ENCODE data around the gene APOH. TPM values are rescaled to one million over a fixed set of nuclear protein-coding genes. Genes with fewer than 3 reads are reported as not detected.

The APOH gene
- polyA plus RNA-seq, 1 donor (not counting 4 experiments of a cell fraction or from before 2014, with no cell fraction given): not detected

DNA sequence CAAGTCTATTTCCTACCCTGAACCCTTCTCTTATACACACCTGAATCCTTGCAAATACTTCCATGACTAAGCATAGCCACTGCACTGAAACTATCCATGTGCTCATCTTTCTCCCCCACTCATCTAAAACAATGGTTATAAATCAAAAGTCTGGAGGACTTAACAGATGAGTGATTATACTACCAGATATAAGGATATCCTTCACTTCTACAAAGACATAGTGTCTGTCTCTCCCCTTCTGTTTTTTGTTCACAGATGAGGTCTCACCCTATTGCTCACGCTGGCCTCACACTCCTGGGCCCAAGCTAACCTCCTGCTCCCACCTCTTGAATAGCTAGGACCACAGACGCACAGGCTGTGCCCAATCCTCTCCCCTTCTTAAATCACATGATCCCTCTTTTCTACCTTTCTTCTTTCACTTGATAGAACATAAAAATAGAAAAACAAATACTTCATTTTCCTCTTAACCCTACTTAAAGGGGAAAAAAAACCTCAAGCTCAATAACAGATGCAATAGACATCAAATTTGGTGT, 56.5 kb downstream of the APOH start:
- Histone ChIP-seq H3K27me3 (ENCODE audit: control insufficient read depth, extremely low read depth, insufficient read depth, low read length) (no peaks in the 10 kb centered on the region), H3K4me3 (ENCODE audit: control insufficient read depth in 2 of 3, extremely low read depth in 1 of 3, insufficient read depth in 2 of 3, low read depth in 1 of 3, low read length in 3 of 3) (no peak overlapping the region), H3K4me1 (ENCODE audit: control insufficient read depth, extremely low read depth, insufficient read depth, low read length) (no peaks in the 10 kb centered on the region), H3K36me3 (ENCODE audit: control insufficient read depth in 2 of 2, extremely low read depth in 1 of 2, insufficient read depth in 2 of 2, low read length in 2 of 2) (no peaks in the 10 kb centered on the region), H3K27ac (ENCODE audit: control insufficient read depth, insufficient read depth, low read length) (no peak overlapping the region), H2AFZ (ENCODE audit: control insufficient read depth, low read length) (no peak overlapping the region), H3K79me2 (ENCODE audit: control insufficient read depth, insufficient read depth, low read length) (no peaks in the 10 kb centered on the region), H4K20me1 (ENCODE audit: control insufficient read depth, extremely low read depth, insufficient read depth, low read length) (no peaks in the 10 kb centered on the region), H3K9me3 (ENCODE audit: control insufficient read depth, low read depth, low read length) (no peaks in the 10 kb centered on the region), H3K9ac (ENCODE audit: control insufficient read depth, extremely low read depth, insufficient read depth, low read length) (no peak overlapping the region), H3K4me2 (ENCODE audit: control insufficient read depth, extremely low read depth, insufficient read depth, low read depth, low read length) (no peak overlapping the region), H3K9me1 (ENCODE audit: control insufficient read depth, extremely low read depth, insufficient read depth, low read length) (no peaks in the 10 kb centered on the region)
- no peak for TF ChIP-seq EZH2 (IDR thresholded peaks at IDR 0.05; ENCODE audit: low read length)
- TF ChIP-seq, protein P1, sequence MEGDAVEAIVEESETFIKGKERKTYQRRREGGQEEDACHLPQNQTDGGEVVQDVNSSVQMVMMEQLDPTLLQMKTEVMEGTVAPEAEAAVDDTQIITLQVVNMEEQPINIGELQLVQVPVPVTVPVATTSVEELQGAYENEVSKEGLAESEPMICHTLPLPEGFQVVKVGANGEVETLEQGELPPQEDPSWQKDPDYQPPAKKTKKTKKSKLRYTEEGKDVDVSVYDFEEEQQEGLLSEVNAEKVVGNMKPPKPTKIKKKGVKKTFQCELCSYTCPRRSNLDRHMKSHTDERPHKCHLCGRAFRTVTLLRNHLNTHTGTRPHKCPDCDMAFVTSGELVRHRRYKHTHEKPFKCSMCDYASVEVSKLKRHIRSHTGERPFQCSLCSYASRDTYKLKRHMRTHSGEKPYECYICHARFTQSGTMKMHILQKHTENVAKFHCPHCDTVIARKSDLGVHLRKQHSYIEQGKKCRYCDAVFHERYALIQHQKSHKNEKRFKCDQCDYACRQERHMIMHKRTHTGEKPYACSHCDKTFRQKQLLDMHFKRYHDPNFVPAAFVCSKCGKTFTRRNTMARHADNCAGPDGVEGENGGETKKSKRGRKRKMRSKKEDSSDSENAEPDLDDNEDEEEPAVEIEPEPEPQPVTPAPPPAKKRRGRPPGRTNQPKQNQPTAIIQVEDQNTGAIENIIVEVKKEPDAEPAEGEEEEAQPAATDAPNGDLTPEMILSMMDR (optimal IDR thresholded peaks at IDR 0.05 in 1 of 3, IDR thresholded peaks at IDR 0.05 in 1 of 3, conservative IDR thresholded peaks at IDR 0.05 in 1 of 3; ENCODE audit: extremely low read depth in 1 of 3, insufficient read depth in 2 of 3, low read length in 3 of 3): no peak
- DNase-seq (ENCODE audit: low read depth, low spot score): no peak
- FAIRE-seq: no peak
- dilution Hi-C loops (cut with MboI; ENCODE audit: extremely low pct_ligation_motif_present, low sequenced_read_pairs): no loop called here

DNA sequence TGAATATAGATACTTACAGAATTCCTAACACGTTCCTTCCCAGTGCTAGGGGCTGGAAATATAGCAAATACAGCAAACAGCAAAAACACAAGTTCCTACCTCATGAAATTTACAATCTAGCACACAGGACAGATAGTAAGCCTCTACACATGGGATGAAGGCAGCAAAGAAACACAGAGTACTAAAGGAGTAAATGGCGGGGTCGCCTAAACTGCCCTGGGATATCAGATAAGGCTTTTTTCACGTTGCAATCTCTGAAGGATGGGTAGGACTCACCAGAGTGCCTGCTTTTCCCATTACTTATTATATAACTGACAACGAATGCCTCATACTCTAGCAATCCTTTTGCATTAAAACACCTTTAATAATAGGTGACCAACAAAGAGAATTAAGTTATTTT, 57.1 kb downstream of the APOH start:
- Histone ChIP-seq H3K9me1 (ENCODE audit: control insufficient read depth, extremely low read depth, insufficient read depth, low read length) (no peaks in the 10 kb centered on the region), H3K4me1 (ENCODE audit: control insufficient read depth, extremely low read depth, insufficient read depth, low read length) (no peaks in the 10 kb centered on the region), H2AFZ (ENCODE audit: control insufficient read depth, low read length) (no peak overlapping the region), H3K27me3 (ENCODE audit: control insufficient read depth, extremely low read depth, insufficient read depth, low read length) (no peaks in the 10 kb centered on the region), H3K4me3 (ENCODE audit: control insufficient read depth in 2 of 3, extremely low read depth in 1 of 3, insufficient read depth in 2 of 3, low read depth in 1 of 3, low read length in 3 of 3) (no peak overlapping the region), H3K4me2 (ENCODE audit: control insufficient read depth, extremely low read depth, insufficient read depth, low read depth, low read length) (no peak overlapping the region), H3K9me3 (ENCODE audit: control insufficient read depth, low read depth, low read length) (no peaks in the 10 kb centered on the region), H4K20me1 (ENCODE audit: control insufficient read depth, extremely low read depth, insufficient read depth, low read length) (no peaks in the 10 kb centered on the region), H3K79me2 (ENCODE audit: control insufficient read depth, insufficient read depth, low read length) (no peaks in the 10 kb centered on the region), H3K9ac (ENCODE audit: control insufficient read depth, extremely low read depth, insufficient read depth, low read length) (no peak overlapping the region), H3K27ac (ENCODE audit: control insufficient read depth, insufficient read depth, low read length) (no peak overlapping the region), H3K36me3 (ENCODE audit: control insufficient read depth in 2 of 2, extremely low read depth in 1 of 2, insufficient read depth in 2 of 2, low read length in 2 of 2) (no peaks in the 10 kb centered on the region)
- DNase-seq (ENCODE audit: low read depth, low spot score) (no peak), FAIRE-seq (no peak)
- TF ChIP-seq EZH2 (IDR thresholded peaks at IDR 0.05; ENCODE audit: low read length): no peak
- TF ChIP-seq, protein P1 (optimal IDR thresholded peaks at IDR 0.05 in 1 of 3, IDR thresholded peaks at IDR 0.05 in 1 of 3, conservative IDR thresholded peaks at IDR 0.05 in 1 of 3; ENCODE audit: extremely low read depth in 1 of 3, insufficient read depth in 2 of 3, low read length in 3 of 3): no peak
- dilution Hi-C loops (cut with MboI; ENCODE audit: extremely low pct_ligation_motif_present, low sequenced_read_pairs): no loop called here

Measured in keratinocyte (primary cell).